Right lobe of liver (tissue), 4 donors: Measurements from ENCODE around the gene NCMAP.

Experiments
- CTCF ChIP-seq, 4 donors: fragments of 200-600 bp in 3 of 4; fragments of 450-650 bp in 1 of 4; IDR thresholded peaks; one replicate each; pipeline versions ENCODE4 v1.5.1 to v1.8.0; 2016 to 2022; ENCODE audit warnings: antibody characterized with exemption in 4 of 4, mild to moderate bottlenecking in 2 of 4
- POLR2A ChIP-seq: fragments of 450-650 bp; IDR thresholded peaks from one replicate; pipeline ENCODE4 v1.6.1; 2017; ENCODE audit warnings: antibody characterized with exemption, mild to moderate bottlenecking
- donor health status: DM: no; HTN: no; CAD: no.
- donor health status: DM: no; HTN: no; CAD: no.
- donor health status: DM: no; HTN: yes; CAD: no.

DNA sequence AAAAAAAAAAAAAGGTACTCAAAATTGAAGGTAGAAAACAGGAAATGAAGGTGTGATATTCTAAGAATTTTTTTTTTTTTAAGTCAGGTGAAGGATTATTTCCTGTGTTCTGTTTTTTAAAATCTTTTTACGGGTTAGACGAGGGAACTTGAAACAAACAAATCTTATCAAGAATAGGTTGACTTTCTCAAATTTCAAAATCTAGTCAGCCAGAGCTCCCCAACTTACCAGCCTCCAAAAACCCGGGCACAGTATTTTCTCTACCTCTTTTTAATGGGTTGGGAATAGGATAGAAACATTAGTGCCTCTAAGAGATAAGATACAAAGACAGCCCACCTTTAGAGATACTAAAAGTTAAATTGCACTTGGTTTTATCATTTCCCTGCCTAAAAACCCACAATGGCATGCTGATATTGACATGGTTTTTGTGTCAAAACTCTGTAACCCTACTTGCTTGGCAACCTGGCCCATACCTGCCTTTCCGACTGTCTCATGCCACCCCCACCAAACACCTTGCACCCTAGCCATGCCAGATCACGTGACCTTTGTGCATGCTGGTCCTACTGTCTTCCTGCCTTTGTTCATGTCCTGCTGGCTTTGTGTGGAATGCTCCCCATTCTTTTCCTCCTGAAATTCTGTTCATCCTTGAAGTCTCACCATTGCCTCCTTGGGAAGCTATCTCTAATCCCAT, 49.1 kb upstream of the NCMAP start:
- TF ChIP-seq POLR2A: no peak
- no peak for TF ChIP-seq CTCF (IDR thresholded peaks at IDR 0.05)
